NOMO-1 (cell line): ENCODE data around the gene MITF.
A peak's percentile ranks its signal among the peaks of the same experiment; 100 is the strongest.

Experiments
- DNase-seq, 2 experiments: peaks; one replicate each; lab custom pipeline; 2025; ENCODE audit not compliant: unreplicated experiment in 2 of 2; lab: John Stamatoyannopoulos, UW

The MITF gene

DNA sequence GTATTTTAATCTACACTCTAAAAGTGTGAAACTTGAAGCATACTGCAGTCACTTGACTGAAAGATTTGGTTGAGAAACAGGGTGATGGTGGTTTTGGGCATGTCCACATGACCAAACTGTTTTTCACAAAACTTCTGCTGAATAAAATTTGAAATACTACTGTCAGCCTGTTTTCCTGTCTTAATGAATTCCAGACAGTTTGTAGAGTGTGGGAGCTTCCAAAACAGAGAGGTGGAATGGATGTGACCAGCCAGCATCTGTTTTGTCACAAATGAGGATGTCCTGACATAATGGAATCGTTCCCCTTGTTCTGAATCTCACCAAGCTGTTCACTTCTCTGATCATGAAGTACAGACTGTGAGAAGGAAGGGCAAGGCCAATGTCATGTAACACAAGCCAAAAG, 11.8 kb downstream of the MITF start:
- no peak for DNase-seq

DNA sequence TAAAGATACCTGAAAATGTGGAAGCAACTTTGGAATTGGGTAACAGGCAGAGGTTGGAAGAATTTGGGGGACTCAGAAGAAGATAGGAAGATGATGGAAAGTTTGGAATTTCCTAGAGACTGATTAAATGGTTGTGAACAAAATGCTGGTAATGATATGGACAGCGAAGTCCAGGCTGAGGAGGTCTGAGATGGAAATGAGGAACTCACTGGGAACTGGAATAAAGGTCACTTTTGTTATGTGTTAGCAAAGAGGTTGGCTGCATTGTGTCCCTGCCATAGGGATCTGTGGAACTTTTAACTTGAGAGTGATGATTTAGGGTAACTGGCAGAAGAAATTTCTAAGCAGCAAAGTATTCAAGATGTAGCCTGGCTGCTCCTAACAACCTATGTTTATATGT, 13.0 kb downstream of the MITF start:
- no peak for DNase-seq

DNA sequence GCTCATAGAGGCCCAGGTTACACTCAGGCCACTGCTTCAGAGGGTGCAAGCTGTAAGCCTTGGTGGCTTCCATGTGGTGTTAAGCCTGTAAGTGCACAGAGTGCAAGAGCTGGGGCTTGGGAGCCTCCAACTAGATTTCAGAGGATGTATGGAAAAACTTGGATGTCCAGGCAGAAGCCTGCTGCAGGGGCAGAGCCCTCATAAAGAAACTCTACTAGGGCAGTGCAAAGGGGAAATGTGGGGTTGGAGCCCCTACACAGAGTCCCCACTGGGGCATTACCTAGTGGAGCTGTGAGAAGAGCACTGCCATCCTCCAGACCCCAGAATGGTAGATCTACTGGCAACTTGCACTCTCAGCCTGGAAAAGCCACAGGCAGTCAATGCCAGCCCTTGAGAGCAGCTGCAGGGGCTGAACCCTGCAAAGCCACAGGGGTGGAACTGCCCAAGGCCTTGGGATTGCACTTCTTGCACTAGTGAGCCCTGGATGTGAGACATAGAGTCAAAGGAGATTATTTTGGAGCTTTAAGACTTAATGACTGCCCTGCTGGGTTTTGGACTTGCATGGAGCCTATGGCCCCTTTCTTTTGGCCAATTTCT, 14.0 kb downstream of the MITF start:
- DNase-seq: no peak

DNA sequence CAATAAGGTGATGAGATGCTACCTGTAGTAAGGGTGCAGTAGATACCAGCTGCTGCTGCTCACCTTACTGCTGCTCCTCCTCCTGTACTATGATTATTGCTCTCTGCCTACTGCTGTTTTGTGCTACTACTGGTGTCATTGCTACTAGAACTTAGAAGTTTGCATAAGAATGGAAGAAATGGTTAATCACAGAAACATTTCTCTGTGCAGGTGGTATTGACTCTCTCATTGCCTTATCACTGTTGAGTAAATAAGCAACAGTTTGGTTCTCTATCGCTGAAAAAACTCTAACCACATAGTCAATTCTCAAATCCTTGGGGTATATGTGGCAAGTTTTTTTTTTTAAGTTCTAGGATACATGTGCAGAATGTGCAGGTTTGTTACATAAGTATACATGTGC, 16.5 kb downstream of the MITF start:
- DNase-seq: no peak

DNA sequence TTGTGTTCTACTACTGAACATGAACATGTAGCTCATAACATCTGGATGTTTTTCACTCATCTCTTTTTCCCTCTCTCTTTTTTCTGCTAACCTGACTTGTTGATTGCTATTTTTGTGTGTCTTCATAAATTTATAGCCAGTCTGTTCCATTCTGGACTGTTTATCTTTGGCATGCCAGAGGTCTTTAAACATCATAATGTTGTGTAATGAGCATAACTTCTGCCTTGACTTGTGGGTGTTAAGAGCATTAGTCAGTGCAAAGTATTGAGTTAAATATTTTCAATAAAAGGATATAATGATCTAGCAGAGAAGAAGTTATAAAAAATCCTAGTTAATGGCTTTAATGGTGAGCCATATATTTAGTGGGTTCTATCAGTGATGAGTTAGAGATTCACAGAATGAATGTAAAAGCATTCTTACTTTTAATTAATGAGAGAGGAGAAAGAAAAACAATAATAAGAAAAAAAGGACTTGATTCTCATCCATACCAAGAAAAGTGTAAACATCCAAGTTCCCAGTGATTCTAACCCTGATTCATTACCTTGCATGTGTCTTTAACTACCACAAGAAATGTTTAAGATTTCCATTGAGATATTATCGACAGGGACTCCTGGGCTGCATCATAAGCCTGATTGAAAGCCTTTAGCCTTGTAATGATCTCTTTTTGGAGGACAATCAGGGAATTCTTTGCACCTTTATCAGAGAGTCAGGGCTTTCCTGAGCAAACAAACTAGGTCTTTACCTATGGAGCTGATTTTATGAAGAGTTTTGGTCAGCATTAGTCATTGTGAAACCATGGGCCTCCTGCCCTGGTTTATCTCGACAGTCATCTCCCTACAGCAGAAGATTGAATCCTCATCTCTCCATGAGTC, 22.9 kb downstream of the MITF start:
- DNase-seq: peak; percentile 9 to 14

DNA sequence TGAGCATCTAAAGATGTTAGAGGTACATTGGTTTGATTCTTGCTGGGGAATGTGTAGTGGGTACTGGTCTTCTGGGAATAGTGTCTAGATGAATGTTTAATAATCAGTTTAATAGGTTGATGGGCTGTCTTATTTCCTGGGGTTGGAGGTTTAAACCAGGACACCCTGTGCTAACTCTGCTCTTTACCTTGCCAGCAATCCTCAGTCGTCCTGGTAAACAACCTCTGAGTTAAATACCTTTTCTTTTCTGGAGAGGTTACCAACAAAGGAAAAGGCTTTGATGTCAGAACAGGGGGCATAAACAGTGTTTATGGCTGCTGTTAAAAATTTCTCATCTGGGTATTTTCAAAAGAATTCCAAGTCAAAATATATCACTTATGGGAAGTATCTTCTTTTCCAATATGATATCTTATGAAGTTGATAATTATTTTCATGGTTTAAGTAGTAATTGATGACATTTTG, 23.5 kb downstream of the MITF start:
- DNase-seq: no peak

DNA sequence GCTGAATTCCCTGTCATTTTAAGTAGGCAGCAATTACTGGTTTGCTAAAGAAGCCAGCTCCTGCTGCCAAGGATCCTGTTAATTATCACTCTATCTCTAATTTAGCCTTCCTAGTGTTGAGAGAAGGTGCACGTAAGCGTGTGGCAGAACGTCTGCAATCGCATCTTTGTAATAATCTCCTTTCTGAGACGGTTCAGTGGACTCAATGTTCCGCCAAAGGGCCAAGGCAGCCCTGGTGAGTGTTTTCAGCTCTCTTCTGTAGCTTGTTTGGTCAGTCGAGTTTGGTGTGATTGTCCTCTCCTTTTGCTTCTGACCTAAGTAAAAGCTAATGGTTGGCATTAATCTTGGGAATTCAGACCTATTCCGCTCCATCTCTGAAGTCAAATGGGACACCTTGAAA, 24.2 kb downstream of the MITF start:
- no peak for DNase-seq

DNA sequence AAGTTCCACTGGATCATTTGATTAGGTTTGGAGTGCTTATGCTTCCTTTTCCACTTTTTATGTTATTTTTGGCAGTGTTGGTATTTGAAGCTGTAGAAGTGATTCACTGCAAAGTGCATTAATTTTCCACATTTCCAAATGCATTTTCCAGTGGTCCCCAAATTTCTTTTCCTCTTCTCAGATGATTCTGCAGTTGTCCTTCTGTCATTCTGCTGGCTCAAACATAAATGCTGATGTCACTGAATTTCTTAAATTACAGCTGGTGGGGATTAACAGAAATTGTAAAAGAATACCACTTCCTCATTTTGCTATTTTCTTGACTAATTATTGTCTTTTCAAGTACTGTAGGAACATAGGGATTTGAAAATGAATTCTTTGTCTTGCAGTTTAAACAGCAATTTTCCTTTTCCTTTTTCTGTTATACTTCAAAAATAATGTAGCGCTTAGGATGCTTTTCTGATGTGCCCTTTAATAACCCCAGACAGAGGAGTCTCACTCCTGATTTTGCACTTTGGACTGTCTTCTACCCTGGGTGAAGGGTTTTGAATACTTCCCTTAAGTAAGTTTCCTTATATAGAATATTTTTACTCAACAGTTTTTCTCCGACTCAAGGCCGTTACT, 25.0 kb downstream of the MITF start:
- peak; percentile 51 to 94 for DNase-seq

DNA sequence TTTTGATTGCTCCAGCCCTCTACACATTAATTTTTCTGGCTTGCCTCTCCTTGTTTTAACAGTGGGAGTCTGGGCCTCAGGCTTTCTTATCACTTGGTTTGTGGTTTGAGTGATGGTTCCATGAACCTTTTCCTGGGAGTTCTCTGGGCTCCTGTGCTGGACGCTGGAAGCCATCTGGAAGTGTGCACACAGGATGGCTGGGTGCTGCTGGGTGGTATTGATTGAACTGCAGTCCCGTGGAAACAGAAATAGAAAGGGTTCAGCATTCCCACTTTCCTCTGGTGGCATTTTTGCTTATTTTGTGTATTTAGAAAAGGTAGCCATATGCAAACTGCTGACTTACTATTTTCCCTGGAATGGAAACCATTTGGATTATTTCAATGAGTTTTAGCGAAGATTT, 25.6 kb downstream of the MITF start:
- no peak for DNase-seq

DNA sequence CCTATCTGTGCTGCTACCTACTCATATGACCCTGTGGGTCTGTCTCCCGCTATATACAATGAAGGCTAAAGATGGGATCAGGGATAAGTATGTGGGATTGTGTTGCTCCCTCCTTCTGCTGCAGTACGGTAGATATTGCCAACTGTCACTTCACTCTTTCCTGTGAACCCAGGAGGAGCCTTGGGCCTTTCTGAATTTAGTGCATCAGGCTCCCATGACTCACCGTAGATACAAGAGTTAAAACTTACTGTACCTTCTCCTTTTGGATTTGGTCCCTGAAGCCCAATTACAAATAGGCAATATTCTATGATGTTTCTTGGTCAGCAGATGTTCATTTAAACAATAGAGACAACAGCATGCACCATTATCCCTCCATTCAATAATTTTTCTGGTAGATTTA, 27.4 kb downstream of the MITF start:
- no peak for DNase-seq

DNA sequence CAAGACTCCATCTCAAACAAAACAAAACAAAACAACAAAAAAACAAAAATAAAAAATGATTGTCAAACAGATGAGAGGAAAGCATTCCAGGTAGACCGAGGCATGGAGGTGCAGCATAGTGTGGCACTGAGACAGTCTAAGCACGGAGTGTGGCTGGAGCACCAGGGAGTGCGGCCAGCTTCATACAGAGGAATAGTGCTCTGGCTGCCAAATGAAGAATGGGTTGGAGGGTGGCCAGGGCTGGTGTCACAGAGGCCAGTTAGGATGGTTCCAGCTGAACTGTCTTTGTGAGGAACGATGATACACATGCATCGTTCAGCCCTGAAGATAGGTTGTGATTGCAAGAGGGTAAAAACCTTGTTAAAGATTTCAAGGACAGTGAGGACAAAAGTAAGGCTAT, 28.3 kb downstream of the MITF start:
- no peak for DNase-seq

DNA sequence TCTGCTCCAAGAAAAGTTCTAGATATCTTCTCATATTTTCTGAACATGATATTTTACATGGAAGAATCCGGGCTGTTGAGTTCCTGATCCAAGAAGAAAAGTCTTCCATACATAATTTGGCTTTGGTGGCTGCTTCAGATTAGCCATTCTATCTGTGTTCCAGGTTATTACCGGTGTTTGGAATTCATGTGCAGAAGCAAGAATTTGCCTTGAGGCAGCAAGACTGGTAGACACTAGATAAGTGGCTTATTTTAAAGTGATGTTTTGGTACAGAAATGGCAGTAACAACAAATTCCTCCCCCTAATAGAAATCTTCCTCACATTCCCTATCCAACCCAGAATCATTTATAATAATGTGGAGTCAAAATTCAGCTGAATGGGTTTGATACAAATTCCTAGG, 29.2 kb downstream of the MITF start:
- DNase-seq: no peak

DNA sequence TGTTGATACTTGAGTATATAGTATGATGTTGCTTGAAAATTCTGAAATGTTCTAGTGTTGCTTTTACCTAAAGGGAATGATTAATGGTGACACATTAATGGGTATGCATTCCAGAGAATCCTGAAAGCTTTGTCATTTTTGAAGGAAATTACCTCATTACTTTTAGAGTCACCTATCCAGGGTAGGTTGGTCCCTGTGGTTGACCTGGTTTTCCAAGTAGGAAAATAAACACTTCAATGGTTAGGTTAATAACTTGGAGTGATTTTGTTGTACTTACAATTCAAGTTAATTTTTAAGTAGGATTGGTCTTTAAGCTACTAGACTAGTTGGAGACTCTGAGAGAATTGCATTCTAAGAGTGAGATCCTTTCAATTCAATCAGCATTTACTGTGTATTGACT, 31.0 kb downstream of the MITF start:
- no peak for DNase-seq

DNA sequence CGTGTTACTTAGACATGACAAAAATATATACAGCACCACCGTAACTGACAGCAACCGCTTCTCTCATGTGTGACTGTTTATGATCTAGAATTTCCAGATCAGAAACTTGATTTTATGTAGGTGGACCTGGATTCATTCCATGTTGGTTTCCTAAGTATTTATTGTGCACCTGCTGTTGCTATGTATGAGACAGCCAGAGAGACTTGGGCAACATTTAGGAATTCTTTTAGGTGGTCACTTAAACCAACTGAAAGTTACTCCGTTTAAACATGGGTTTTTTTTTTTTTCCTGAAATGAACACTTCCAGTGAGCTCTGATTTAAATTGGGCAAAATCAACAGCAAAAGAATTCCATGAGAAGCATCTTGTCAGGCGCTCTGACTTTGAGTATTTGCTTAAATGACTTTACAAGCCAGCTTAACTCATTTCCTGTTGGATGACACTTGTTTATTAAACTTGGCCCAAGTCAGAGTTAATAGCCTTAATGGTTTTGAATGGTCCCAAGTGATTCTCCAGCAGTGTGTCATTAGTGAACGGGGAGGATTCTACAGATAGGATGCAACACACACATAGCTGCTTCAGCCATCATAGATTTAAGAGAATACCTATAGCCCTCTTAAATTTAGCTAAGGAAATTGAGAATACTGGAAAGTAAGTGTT, 31.8 kb downstream of the MITF start:
- no peak for DNase-seq

DNA sequence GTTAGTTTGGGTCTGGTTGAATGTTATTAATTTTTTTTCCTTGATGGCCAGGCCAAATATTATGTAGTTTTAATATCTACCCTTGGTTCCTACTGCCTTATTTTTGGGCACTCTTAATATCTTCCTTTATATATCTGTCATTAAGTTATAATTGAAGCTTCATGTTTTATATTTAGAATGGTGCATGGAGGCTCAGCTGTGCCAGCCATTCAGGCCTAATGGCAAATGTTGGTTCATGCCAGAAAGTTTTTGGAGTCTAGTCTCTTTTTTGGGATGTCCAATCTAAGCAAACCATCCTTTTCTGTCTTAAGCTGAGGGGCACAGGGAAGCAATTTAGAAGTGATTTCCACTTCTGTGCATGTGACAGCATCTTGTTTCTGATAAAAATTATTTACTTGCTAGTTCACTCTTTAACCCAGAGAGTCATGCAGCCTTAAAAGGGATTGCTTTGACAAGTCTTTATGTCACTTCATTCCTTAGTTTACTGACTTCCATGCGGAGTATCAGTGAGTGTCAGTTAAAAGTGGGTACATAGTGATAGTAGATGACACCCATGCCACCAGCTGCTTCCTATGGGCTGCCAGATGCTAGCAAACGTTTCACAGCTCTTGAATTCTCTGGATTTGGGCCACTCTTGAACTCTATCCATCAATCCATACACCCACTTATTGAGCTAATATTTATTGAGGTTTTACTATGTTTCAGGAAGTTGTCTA, 33.0 kb downstream of the MITF start:
- DNase-seq: no peak

DNA sequence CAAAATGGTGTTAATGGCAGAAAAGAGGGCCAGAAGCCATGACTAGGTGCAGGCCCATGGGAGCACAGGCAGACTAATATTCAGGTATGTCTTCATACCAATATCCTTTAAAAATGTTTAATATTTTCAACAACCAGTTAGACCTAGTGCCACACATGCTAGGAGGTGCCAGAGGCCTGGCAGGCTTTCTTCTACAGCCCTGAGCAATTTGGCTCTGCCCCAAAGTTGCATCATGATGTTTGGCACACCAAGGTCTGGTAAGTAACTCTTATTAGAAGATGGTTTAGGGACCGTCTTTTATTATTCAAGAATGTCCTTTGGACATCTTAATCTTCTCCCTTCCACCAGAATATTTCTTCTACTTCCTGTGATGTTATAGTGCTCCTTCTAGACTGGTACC, 34.8 kb downstream of the MITF start:
- DNase-seq: no peak

DNA sequence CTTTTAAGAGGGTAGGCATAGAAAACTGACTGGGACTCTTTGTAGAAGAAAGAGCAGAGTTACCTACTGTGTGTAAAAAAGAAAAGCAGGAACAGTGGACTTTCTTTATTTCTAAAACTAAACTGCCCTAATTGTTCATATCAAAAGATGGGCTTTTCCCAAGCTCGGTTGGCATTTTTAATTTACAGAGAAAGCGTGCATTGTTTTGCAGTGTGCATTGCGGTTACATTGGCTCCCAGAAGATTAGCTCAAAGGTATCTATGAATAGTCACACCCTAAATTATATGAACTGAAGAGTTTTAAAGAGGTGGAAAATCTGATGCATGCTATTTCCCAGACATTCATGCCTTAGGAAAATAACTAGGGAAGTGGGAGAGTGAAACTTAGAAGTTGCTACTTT, 36.5 kb downstream of the MITF start:
- no peak for DNase-seq

DNA sequence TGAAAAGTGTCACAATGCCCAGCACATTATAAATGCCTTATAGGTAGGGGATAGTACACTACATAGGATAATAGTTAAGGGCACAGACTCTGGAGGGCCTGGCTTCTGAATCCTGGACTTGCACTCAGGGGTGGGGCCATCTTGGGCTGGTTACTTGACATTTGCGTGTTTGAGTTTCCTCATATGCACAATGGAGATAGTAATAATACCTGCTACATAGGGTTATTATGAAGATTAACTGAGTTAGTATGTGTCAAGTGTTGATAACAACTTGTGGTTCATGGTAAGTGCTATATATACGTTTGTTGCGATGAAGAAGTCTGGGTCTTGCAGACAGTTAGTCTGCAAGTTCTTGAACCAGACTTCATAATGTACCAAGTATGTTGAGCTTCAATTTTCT, 37.0 kb downstream of the MITF start:
- no peak for DNase-seq

DNA sequence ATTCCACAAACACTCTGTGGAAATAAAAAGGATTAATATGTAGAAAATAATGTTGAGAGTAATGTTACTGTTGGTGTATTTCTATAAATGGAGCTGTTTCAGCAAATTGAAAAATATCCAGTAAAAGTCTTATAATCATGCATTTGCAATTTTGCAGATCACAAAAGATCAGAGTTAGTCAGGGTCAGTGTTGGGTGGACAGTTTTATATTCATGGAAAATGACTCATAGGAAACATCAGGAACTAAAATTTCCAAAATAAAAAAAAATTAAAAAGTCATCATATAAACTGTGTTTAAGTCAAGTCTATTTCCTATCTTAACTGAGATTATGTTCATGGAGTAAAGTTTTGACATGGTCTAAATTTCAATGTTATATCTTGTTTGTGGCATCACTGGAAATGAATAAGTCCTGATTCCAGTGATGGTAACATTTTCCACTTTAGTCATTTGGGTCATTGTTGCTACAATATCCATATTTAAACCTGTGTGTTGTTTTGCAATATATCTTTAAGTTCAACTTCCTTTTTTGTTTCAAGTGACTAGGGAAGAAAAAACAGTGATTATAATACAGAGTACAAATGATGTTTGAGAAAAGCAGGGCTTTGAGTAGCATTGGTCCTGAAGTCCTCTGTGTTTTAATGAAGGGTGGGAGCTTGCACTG, 37.8 kb downstream of the MITF start:
- DNase-seq: peak; percentile 20 to 94

DNA sequence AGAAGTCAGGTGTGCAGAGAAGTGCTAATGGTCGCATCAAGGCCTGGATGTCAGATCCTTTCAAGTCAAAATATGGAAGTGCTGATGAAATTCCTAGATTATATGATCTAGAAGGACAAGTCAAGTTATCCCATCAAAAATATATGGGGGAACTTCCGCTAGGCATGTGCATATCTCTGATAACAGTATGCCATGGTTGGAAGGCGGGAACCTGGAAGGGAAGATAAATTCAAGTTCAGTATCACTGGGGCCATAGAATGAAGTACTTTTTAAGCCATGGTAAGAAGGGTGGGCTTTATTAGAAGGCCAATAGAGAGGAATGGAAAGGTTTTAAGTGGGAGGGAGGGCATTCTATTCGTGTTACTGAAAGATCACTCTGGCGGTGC, 38.3 kb downstream of the MITF start:
- no peak for DNase-seq
